Spleen (tissue), 7 donors: ENCODE data around the gene ETV6.

Experiments used
- POLR2A ChIP-seq, 3 donors: fragments of 450-650 bp; IDR thresholded peaks; one replicate each; pipeline ENCODE4 v1.5.1; 2017; ENCODE audit warnings: antibody characterized with exemption in 3 of 3, mild to moderate bottlenecking in 1 of 3
- TF ChIP-seq, protein P1 (sequence below), 11 experiments: fragments of 200-600 bp in 7 of 11; fragments of 450-650 bp in 4 of 11; sonication (generic) in 4 of 11; IDR thresholded peaks in 8 of 11; conservative IDR thresholded peaks in 3 of 11; 1 replicate in 7 of 11; 2 replicates in 4 of 11; pipeline versions ENCODE4 v1.4.0 to v1.8.0; 2016 to 2021; ENCODE audit warnings: antibody characterized with exemption in 11 of 11, inconsistent platforms in 4 of 11, mild to moderate bottlenecking in 1 of 11
- donor health status: DM: no; HTN: no; CAD: no; lungs with moderate emphysema.
- donor health status: DM: no; HTN: no; CAD: no.
- donor health status: DM: no; HTN: no; CAD: no.

DNA sequence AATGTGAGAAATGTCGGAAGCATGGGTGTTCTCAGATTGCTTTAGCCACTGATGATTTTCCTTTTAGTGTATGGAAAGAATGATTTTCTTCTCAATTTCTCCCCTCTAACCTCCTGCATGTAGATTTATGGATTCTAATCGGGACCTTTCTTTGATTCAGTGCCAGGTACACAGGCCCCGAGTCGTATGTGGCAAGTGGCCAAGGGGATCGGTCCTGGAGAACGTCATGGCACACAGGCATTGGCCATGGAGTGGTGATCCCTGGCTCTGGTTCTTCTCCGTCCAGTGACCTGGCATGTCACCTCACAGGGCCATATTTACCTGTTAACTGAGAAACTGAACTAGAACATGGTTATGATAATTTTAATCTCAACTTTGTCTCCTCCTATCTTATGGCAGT lies 58.1 kb downstream of the ETV6 start:
- no peak for TF ChIP-seq POLR2A (IDR thresholded peaks at IDR 0.05)
- TF ChIP-seq, protein P1, sequence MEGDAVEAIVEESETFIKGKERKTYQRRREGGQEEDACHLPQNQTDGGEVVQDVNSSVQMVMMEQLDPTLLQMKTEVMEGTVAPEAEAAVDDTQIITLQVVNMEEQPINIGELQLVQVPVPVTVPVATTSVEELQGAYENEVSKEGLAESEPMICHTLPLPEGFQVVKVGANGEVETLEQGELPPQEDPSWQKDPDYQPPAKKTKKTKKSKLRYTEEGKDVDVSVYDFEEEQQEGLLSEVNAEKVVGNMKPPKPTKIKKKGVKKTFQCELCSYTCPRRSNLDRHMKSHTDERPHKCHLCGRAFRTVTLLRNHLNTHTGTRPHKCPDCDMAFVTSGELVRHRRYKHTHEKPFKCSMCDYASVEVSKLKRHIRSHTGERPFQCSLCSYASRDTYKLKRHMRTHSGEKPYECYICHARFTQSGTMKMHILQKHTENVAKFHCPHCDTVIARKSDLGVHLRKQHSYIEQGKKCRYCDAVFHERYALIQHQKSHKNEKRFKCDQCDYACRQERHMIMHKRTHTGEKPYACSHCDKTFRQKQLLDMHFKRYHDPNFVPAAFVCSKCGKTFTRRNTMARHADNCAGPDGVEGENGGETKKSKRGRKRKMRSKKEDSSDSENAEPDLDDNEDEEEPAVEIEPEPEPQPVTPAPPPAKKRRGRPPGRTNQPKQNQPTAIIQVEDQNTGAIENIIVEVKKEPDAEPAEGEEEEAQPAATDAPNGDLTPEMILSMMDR (IDR thresholded peaks at IDR 0.05 in 8 of 11, conservative IDR thresholded peaks at IDR 0.05 in 3 of 11) = no peak
